NCI-H2196 (cell line): ENCODE measurements around the gene CDH4.

Source experiments
- DNase-seq: peaks from one replicate; lab custom pipeline; 2025; ENCODE audit not compliant: unreplicated experiment; lab: John Stamatoyannopoulos, UW

Gene CDH4

DNA sequence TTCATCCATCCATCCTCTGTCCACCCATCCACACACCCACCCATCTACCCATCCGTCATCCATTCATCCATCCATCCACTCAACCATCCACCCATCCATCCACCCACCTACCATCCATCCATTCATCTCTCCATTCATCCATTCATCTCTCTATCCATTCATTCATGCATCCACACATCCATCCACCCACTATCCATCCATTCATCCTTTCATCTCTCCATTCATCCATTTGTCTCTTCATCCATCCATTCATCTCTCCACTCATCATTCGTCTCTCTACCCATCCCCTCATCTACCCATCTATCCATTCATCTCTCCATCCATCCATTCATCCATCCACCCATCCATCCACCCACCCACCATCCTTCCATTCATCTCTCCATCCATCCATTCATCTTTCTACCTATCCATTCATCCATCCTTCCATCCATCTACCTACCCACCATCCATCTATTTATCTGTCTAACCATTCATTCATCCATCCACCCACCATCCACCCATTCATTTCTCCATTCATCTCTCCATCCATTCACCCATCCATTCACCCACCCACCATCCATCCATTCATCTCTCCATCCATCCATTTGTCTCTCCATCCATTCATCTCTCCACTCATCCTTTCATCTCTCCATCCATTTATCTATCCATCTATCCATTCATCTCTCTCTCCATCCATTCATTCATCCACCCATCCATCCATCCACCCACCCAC, 538.2 kb downstream of the CDH4 start:
- no peak for DNase-seq

DNA sequence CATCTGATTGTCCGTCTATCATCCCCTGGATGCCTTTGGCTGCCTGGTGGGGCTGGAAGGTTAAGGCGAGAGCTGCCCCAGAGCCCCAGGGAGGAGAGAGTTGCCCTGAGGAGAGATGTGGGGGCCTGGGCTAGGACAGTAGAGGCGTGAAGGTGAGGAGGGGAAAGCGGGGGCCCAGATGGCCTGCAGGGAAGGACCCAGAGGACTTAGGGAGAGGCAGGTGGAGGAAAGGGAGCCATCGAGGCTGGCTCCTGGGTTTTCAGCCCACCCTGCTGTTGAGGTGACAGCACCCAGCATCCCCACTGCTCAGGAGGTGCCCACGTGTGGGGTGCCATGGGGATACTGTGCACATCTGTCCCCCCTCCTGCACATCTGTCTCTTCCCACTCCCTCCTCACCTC, 539.9 kb downstream of the CDH4 start:
- DNase-seq, result no peak

DNA sequence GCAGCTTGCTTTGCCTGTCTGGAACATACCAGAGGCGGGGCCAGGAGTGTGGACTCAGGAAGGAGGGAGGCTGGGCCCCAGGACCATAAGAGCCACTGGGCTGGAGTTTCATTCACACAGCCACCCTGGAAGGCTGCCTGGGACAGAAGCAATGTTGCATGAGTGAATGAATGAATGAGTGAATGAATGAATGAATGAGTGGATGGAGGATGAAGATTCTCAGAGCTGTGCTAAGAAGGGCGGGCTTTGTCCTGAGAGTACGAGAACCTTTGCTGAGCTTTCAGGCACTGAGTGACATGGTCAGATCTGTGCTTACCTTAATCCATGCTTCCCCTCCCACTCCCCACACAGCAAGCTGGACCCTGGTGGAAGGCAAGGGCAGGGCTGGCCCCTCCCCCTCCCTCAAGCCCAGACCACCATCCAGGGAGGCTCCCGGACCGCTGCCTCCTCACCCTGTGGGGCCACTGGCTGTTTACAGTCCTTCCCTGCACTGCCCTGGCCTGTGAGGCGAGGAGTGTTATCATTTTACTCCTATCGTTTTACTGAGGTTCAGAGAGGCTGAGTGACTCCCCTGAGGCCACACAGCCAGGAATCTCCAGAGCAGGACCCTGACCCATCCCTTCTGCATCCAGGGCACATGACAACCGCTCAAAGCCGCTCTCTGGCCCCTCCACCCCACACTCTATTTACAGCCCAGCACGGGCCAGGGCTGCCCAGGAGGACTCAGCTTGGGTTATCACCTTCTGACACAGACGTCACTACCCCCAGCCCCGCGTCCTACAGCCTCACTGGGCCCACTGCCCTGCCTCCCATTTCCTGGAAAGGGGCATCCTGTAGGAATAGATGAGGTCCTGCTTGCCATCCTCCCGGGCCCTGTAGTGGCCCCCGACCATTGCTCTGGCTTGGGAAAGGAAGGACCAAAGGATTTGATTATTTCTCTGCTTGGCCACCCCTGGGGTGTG, 543.9 kb downstream of the CDH4 start:
- DNase-seq, result no peak

DNA sequence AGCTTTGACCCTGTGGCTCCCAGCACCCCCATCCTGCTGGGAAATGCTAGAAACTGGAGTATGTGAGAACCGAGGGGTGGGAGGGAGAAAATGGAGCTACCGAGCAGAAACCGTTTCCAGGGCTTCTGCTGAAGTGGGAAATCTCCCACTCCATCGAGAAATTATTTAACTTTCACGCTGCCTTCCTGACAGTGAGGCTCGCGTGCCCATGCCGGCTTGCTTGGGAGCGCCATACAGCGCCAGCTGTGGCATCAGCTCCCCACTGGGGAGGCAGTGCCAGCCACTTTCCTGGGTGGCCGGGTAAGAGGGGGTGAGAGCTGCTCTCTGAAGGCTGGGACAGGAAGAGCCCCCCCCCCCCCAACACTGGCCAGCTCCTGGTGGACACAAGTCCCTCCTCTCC, 544.7 kb downstream of the CDH4 start:
- DNase-seq, result no peak

DNA sequence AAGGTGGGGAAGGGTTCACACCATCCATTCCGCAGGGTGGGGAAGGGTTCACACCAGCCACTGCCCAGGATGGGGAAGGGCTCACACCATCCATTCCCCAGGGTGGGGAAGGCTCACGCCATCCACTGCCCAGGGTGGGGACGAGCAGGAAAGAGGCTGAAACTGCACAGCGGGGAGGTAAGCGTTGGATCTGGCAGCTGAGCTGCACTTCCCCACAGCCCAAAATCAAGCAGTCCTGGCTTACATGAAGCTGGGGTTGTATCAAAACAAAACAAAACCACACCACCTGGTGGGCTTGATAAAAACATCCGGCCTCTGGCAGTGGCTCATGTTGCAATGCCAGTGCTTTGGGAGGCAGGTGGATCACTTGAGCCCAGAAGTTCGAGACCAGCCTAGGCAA, 545.1 kb downstream of the CDH4 start:
- no peak for DNase-seq

DNA sequence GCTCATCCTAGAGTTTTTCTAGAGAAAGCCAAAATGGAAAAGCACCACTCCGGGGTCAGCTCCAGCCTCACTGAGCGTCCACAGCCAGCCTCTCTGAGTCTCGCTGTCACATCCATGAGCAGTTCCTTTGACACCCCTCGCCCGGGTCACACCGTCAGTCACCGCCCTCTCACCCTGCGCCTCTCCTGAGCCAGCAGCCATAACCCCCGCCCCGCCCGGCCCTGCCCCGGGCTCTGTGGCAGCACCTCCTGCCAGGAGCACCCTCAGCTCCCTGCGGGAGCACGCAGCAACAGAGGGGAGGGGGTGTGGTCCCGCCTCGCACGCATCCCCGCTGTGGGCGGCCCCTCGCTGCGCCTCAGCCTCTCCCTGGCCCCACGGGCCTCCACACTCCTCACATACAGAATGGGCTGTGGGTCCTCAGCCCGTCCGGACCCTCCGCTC, 545.9 kb downstream of the CDH4 start:
- no peak for DNase-seq

DNA sequence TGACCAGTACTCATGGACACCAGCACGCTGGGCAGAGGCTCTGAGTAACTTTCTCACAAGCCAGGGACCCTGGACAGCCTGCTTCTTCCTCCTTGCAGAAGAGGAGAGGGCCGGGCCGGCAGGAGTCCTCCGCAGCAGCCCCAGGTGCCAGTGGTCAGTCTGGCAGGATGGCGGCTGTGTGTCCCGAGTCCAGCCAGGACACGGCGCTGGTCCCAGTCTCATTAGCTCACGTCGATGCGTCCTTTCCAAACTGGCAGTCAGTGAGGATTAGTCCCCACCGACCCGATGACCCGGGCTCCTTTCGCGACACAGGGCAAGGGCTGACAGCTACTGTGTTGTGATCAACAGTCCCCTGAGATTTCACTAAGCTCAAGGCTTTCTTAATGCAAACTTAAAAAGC, 546.6 kb downstream of the CDH4 start:
- DNase-seq, result no peak

DNA sequence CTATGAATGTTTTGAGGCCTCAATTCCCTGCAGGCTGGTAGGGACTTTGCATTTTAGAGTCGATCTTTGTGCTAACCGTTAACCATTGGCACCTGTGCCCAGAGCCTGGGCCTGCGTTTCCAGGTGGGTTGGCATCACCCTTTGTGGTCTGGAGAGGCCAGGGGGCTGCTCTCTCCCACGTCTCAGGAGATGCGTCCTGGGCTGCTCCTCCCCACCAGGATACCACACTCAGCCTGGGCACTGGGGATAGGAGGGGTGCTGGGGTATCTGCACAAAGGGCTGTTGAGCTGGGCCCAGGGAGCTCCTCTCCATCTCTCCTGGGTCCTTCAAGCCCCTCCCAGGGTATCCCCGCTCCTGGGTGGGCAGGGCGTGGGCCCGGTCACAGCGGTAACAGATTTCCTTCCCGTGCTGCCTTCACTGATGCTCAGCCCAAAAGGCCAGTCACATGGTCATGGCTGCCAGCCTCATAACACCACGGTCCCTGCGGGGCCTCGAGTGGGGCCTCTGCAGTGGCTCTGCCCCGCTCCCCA, 547.4 kb downstream of the CDH4 start:
- no peak for DNase-seq

DNA sequence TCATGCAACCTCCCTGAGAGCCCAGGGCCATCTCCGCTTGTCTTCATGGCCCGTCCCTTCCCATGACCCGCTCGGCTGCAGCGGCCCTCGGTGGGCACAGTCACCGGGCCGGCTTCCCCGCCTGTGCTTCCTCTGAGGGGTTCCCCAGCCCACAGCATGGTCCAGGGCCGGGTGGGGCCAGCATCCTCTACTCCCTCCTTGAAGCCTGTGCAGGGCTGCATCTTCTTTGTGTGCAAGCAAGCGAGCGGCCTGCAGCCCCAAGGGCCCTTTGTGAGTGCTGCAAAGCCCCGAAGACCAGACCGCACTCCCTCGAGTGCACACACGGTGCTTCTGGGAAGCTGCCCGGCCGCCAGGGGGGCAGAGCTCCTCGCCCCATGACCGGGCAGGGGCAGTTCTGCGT, 547.9 kb downstream of the CDH4 start:
- no peak for DNase-seq

DNA sequence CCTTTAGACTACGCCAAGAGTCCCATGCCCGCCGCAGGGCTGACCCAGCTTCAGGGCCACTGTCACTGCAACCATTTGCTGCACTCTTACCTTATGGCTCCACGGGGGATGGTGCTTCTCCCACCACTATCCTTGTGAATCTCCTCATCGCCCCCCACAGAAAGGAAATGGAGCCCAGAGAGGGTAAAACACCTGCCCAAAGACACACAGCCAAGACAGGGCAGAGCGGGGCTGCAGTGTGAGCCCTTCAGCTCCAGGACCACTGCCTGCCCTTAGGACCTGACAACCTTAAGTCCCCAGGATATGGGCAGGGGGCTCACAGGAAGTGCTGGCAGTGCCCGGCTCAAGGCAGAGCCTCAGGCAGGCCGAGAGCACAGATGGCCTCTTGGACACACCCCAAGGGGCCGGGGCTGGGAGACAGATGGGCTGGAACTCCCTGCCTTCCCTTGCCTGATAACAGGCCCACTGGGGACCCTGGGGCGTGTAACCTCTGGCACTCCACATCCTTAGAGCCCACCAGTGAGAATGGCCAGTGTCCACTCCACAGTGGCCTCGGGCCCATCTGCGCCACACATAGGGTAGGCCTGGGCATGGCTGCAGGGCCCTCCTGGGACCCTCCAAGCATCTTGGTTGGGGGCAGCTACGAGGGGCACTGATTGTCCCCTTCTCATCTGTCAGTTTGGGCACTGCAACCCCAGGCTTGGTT, 548.5 kb downstream of the CDH4 start:
- DNase-seq, result no peak

DNA sequence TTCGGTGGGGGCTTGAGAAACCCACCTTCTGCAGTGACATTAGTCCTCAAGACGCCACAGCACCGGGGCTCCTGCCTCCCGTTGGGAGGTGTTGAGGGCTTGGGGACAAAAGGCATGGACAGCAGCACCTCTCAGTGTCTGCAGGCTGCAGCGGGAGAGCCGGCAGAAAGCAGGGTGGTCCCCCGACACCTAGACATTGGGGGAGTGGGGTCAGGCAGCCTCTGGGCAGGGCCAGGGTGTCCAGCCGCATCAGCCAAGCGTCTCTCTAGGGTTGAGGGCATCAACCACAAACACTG, 549.0 kb downstream of the CDH4 start:
- no peak for DNase-seq

DNA sequence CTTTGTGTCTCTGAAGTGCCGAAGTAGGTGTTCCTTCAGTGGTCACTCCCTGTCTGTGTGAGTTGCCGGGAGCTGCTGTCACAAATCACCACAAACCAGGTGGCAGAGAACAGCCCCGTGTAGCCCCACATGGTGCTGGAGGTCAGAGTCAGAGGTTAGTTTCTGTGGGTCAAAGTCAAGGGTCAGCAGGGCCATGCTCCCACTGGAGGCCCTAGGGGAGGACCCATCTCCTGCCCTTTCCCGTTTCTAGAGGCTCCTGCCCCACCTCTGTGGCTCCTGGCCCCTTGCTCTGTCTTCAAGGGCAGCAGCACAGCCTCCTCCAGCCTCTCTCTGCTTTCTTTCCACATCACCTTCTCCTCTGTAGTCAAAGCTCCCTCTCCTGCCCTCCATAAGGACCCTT, 549.4 kb downstream of the CDH4 start:
- DNase-seq, result no peak

DNA sequence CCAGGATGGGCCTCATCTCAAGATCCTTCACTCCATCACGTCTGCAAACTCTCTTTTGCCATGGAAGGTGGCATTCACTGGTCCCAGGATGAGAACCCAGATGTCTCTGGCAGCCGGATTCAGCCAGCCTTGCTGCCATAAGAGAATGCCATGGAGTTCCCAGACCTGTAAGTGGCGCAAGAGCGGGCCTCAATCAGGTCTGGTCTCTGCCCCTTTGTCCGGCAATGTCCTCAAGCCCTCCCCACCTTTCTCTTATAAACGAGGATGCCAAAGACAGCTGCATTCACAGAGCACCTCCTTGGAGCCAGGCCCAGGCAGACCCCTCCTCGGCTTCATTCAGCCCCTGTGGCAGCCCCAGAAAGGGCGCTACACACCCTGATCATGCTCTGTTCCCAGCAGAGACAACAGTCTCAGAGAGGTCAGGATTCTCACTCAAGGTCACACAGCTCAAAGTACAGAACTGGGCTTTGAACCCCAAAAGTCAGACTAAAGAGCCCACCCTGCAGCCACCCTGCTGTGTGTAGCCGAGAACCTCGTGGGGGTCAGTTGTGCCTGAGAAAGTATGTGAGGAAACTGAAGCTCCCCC, 549.9 kb downstream of the CDH4 start:
- no peak for DNase-seq

DNA sequence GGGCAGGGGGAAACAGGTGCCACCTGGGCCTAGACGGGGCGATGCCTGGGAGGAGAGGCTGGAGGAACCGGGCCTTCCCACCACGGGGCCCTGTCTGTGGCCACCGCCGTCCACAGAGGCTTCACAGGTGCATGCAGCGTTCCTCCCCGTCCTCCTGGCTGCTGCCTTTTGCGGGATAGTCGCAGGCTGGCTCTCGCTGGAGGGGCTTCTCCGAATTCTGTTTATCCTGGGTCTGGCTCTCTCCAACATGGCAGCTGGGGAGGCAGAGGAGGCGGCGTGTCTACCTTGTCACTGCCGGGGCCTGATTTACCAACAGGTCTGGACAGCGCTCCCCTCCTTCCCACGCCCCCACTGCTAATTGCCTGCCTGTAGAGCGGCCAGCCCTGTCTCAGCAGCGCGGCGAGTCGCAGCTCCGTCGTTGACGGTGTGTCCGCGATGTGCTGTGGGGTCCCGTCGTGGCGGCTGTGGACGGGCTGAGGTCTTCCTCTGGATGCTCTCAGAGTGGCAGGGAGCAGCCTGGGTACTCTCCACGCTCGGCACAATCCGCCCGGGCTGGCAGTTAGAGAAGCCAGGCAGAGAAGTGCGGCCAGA, 550.8 kb downstream of the CDH4 start:
- DNase-seq, result no peak

DNA sequence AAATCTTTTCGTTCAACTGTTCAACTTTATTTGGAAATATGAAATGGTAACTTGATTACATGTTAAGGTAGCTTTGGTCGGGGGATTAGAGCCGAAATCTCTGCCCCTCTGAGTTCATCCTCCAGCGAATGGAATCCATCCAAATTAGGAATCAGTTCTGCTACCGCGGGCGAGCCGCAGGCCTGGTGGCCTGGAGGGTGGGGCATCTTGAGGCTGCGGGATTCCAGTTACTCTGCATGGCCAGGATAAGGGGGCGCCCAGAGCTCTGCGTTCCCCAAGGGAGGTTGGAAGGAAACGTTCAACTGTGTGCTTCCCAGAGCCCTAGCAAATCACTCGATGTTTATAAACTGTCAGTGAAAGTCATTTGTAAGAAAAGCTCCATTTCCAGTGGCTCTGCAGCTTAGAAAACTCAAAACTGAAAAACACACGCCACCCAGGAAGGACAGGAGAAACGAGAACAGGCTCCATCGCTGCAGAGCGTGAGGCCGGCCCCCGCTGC, 551.4 kb downstream of the CDH4 start:
- no peak for DNase-seq

DNA sequence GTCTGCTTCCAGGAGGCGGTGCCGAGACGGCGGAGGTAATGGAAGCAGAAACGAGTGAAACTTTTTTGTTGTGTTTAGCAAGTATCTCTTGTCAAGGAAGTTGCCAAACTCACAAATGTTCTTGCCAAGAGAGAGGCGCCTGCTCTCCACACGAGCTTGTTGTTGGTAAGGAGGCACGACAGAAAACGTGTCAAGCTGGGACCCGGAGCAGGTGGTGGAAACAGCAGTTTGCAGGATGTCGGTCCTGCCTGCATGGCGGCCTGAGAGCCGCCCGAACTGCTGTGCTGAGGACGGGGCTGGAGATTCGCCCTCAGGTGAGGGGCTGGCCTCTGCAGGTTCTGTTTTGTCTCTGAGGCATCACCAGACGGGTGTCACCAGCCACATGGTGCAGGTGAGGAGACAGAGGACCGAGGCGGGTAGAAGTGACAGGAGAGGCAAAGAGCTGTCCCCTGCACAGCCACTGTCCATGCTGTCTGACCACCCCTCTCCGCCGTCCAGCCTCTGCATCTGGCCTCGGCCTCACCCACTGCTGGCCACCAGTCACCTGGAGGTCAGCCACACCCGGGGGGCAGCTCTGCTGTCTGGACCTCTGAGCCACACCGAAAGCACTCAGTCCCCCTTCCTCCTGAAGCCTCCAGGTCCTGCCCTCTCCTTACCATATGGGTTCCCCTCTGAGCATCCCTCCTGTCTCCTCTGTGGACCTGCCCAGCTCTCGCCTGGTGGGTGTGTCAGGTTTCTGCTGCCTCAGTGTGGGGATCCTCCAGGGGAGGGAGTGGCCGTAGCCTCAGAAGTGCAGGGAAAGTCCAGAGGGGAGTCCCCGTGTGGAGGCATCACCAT, 552.1 kb downstream of the CDH4 start:
- no peak for DNase-seq

DNA sequence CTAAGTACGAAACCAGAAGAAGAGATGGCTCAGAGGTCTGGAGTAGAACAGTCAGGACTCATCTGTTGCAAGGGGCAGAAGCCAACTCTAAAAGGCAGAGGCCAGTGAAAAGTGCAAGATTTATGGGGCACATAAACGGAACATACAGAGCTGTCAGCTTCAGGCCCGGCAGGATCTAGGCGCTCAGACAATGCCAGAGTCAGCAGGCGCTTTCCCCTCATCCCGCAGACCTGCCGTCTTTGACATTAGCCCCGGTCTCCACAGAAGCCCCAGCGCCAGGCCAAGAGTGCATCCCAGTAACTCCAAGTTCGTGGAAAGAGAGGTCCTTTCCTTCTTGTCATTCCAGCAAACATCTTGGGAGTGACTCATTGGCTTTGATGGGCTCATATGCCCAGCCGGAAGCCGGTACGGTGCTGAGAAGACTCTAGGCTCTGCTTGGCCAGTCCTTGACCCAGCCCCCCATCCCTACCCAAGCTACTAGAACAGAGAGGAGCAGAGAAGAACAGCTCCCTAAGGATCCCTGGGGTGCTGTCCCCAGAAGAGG, 552.8 kb downstream of the CDH4 start:
- DNase-seq, result no peak

DNA sequence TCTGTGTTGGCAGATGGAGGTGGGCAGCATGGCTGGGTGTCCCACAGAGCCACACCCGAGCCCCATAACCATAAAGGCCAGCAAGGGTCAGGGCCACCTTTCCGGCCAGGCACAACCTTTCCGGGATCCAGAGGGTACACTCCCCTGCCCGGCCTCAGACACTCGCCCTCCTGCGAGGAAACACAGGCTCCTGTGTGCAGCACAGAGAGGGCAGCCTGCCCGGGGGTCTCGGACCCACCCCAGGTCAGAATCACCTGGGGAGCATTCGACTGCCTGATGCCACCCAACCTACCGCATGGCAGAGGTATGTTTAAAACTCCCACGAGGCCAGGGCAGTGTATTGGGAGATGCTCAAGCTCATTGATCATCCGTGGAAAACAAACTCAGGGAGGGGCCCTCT, 553.3 kb downstream of the CDH4 start:
- DNase-seq, result no peak

DNA sequence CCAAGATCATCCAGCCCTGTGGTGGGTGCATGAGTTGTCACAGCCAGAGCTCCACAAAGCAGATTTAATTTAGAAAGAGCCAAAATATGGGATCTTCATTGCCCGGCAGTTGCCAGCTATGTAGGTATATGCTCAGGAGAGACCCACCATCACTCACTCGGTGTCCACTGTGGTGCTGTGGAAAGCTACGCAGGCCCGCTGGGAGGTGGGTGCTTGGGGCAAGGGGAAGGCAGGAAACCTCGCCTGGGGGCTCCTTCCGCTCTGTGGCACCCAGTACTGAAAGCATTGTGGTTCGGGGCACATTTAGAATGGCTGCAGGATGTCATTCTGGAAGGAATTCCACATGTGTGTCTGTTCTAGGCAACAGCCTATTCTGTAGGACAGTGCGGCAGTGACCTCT, 553.7 kb downstream of the CDH4 start:
- no peak for DNase-seq

DNA sequence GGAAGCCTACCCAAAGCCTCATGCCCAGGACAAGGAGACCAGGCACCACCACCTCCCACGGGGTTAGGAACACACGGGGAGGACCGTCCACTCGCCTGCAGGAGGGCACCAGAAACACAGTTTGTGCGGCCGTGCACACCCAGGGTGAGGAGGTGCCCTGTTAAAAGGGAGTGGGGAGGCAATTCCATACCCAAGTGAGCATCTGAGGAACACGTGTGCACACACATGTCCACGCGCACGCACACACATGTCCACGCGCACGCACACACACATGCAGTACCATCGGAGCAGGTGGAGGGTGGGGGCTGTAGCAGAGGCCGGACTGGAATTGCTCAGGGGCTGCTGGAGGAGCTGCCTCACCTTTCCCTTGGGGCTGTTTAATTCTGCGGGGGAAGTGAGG, 554.3 kb downstream of the CDH4 start:
- DNase-seq, result no peak
